ENCODE measurements around the gene DOCK8.

DOCK8 gene

GRCh38 chr9:441126-441525 lies 226.5 kb downstream of the DOCK8 start (continued):
- no peak for TF ChIP-seq ESRRG (CRISPR knock-in tag; IDR thresholded peaks at IDR 0.05)

- TF ChIP-seq CREB5 (CRISPR knock-in tag; IDR thresholded peaks at IDR 0.05; ENCODE audit: low read depth) (no peak), ESRRG (CRISPR knock-in tag; IDR thresholded peaks at IDR 0.05) (no peak), SNAI2 (CRISPR knock-in tag; IDR thresholded peaks at IDR 0.05) (no peak), ZNF565 (CRISPR knock-in tag; conservative IDR thresholded peaks at IDR 0.05; ENCODE audit: low read depth) (no peak), TOX (CRISPR knock-in tag; IDR thresholded peaks at IDR 0.05; ENCODE audit: borderline replicate concordance) (no peak), BACH2 (CRISPR knock-in tag; IDR thresholded peaks at IDR 0.05; ENCODE audit: borderline replicate concordance) (no peak), GLIS3 (CRISPR knock-in tag; IDR thresholded peaks at IDR 0.05) (no peak), ZFP30 (CRISPR knock-in tag; IDR thresholded peaks at IDR 0.05) (no peak), PATZ1 (CRISPR knock-in tag; IDR thresholded peaks at IDR 0.05; ENCODE audit: borderline replicate concordance) (no peak), POU6F1 (CRISPR knock-in tag; IDR thresholded peaks at IDR 0.05; ENCODE audit: borderline replicate concordance, low read depth) (no peak), CSRNP3 (CRISPR knock-in tag; IDR thresholded peaks at IDR 0.05) (no peak), ZNF70 (CRISPR knock-in tag; IDR thresholded peaks at IDR 0.05) (no peak), OSR1 (CRISPR knock-in tag; IDR thresholded peaks at IDR 0.05) (no peak), CSDC2 (CRISPR knock-in tag; IDR thresholded peaks at IDR 0.05) (no peak), PPARA (CRISPR knock-in tag; IDR thresholded peaks at IDR 0.05; ENCODE audit: borderline replicate concordance) (no peak), ZFP3 (CRISPR knock-in tag; IDR thresholded peaks at IDR 0.05) (no peak), ARNTL (CRISPR knock-in tag; IDR thresholded peaks at IDR 0.05; ENCODE audit: borderline replicate concordance, low read depth) (no peak), RARB (CRISPR knock-in tag; IDR thresholded peaks at IDR 0.05) (no peak), ISL1 (CRISPR knock-in tag; IDR thresholded peaks at IDR 0.05) (no peak), ZNF8 (CRISPR knock-in tag; IDR thresholded peaks at IDR 0.05) (no peak)
- no peak for ATAC-seq
Observed at GRCh38 chr9:444528-444927, 229.9 kb downstream of the DOCK8 start.

GRCh38 chr9:445033-445432 lies 230.4 kb downstream of the DOCK8 start:
- TF ChIP-seq RARB (CRISPR knock-in tag; IDR thresholded peaks at IDR 0.05) = no peak
- no peak for TF ChIP-seq ZC3H10 (CRISPR knock-in tag; IDR thresholded peaks at IDR 0.05)
- TF ChIP-seq CREB5 (CRISPR knock-in tag; IDR thresholded peaks at IDR 0.05; ENCODE audit: low read depth) = no peak
- no peak for TF ChIP-seq PATZ1 (CRISPR knock-in tag; IDR thresholded peaks at IDR 0.05; ENCODE audit: borderline replicate concordance)
- TF ChIP-seq ESRRG (CRISPR knock-in tag; IDR thresholded peaks at IDR 0.05) = no peak
- no peak for TF ChIP-seq POU6F1 (CRISPR knock-in tag; IDR thresholded peaks at IDR 0.05; ENCODE audit: borderline replicate concordance, low read depth)
- ATAC-seq = no peak

Measured in SK-N-SH treated with all-trans-retinoic acid at 6 μM for 48 hours (cell line).